ENCODE data around the gene TM2D1. TPM values are rescaled to one million over a fixed set of nuclear protein-coding genes. Genes with fewer than 3 reads are reported as not detected.
A peak's percentile ranks its signal among the peaks of the same experiment; 100 is the strongest.

TM2D1 gene
- total RNA-seq, 4 donors from 2014 or later = 25.5 to 51.9 (median 36.2) TPM

- 58 to 67% methylated on average over 1 of the region's 1 CpG for WGBS, 2 donors
- no peak for DNase-seq
- peaks cover 0 to 24% (median 0%) of the 10 kb centered on the region in 3 donors for H3K36me3 ChIP-seq
These were observed 29.1 kb upstream of the TM2D1 start for GRCh38 chr1:61753998-61754508.

GRCh38 chr1:61752921-61753389 lies 28.0 kb upstream of the TM2D1 start:
- no peaks in the 10 kb centered on the region for H3K27me3 ChIP-seq
- peaks cover 0 to 23% (median 1%) of the 10 kb centered on the region in 3 donors for H3K4me1 ChIP-seq
- intact Hi-C loops (cut with DNase I) = no loop called here
- no peak overlapping the region for H3K4me3 ChIP-seq
- no peak for DNase-seq
- no peaks in the 10 kb centered on the region for H3K9me3 ChIP-seq
- WGBS, 2 donors = 50 to 65% methylated on average over 1 of the region's 1 CpG
- H3K27ac ChIP-seq = no peak overlapping the region
- peaks cover 0 to 16% (median 2%) of the 10 kb centered on the region in 3 donors for H3K36me3 ChIP-seq
- TF ChIP-seq POLR2A (IDR thresholded peaks at IDR 0.05) = no peak
- no peak for TF ChIP-seq CTCF (IDR thresholded peaks at IDR 0.05)

More at GRCh38 chr1:61753998-61754508, 29.1 kb upstream of the TM2D1 start:
- H3K9me3 ChIP-seq = no peaks in the 10 kb centered on the region
- H3K4me3 ChIP-seq = no peak overlapping the region
- no peak for TF ChIP-seq CTCF (IDR thresholded peaks at IDR 0.05)
- TF ChIP-seq POLR2A (IDR thresholded peaks at IDR 0.05) = no peak
- intact Hi-C loops (cut with DNase I) = no loop called here
- H3K27me3 ChIP-seq = no peaks in the 10 kb centered on the region
- H3K27ac ChIP-seq = peak overlapping the region; percentile 1 to 66 (median 24)
- peaks cover 0 to 28% (median 12%) of the 10 kb centered on the region in 3 donors for H3K4me1 ChIP-seq

- no peak overlapping the region for H3K4me3 ChIP-seq
- H3K4me1 ChIP-seq = peaks cover 0 to 43% (median 4%) of the 10 kb centered on the region in 3 donors
- no peaks in the 10 kb centered on the region for H3K27me3 ChIP-seq
- no peak overlapping the region for H3K27ac ChIP-seq
- DNase-seq = no peak
- WGBS, 2 donors = 93 to 96% methylated on average over 2 of the region's 2 CpGs
- intact Hi-C loops (cut with DNase I) = no loop called here
- peaks cover 0 to 8% (median 2%) of the 10 kb centered on the region in 3 donors for H3K36me3 ChIP-seq
- no peaks in the 10 kb centered on the region for H3K9me3 ChIP-seq
- TF ChIP-seq CTCF (IDR thresholded peaks at IDR 0.05) = no peak
- TF ChIP-seq POLR2A (IDR thresholded peaks at IDR 0.05) = no peak
These were observed 24.6 kb upstream of the TM2D1 start for GRCh38 chr1:61749574-61749973.

GRCh38 chr1:61748566-61748965 lies 23.6 kb upstream of the TM2D1 start:
- H3K27ac ChIP-seq = no peak overlapping the region
- DNase-seq = no peak
- TF ChIP-seq CTCF (IDR thresholded peaks at IDR 0.05) (no peak), POLR2A (IDR thresholded peaks at IDR 0.05) (no peak)
- WGBS, 2 donors = 90 to 98% methylated on average over 4 of the region's 4 CpGs
- H3K27me3 ChIP-seq = no peaks in the 10 kb centered on the region
- H3K36me3 ChIP-seq = peaks cover 0 to 8% (median 2%) of the 10 kb centered on the region in 3 donors
- intact Hi-C loops (cut with DNase I) = no loop called here
- peaks cover 2 to 45% (median 4%) of the 10 kb centered on the region in 3 donors for H3K4me1 ChIP-seq
- no peaks in the 10 kb centered on the region for H3K9me3 ChIP-seq
- no peak overlapping the region for H3K4me3 ChIP-seq

- Histone ChIP-seq H3K9me3 (no peaks in the 10 kb centered on the region), H3K4me3 (no peak overlapping the region), H3K36me3 (peaks cover 0 to 2% (median 0%) of the 10 kb centered on the region in 3 donors), H3K27ac (peak overlapping the region in 2 of 4 donors; percentile 53 to 59), H3K27me3 (no peaks in the 10 kb centered on the region), H3K4me1 (peaks cover 4 to 53% (median 6%) of the 10 kb centered on the region in 3 donors)
- no peak for DNase-seq
- 0 to 52% methylated on average over 1 of the region's 1 CpG for WGBS, 2 donors
- intact Hi-C loops (cut with DNase I) = no loop called here
- no peak for TF ChIP-seq CTCF (IDR thresholded peaks at IDR 0.05)
- TF ChIP-seq POLR2A (IDR thresholded peaks at IDR 0.05) = no peak
These were observed 21.9 kb upstream of the TM2D1 start for GRCh38 chr1:61746813-61747212.

Measured in esophagus squamous epithelium (tissue), 5 donors.